GM21515 (cell line): Measurements from ENCODE around the gene TSPAN13.

Experiments
- ATAC-seq: cut with Tn5 transposase; IDR thresholded peaks from one replicate; pipeline ENCODE4 v1.9.1; 2021; ENCODE audit not compliant: unreplicated experiment

Gene TSPAN13

GRCh38 chr7:16753102-16753931 is at the start of gene TSPAN13:
Gene TSPAN13 (plus strand): TSS chr7:16753755. CDS start chr7:16753968, 213 bp downstream.
- peak; percentile 80 for ATAC-seq

GRCh38 chr7:16708511-16708910 is 45.0 kb upstream of the TSPAN13 start:
- ATAC-seq: no peak

- no peak for ATAC-seq
Observed at GRCh38 chr7:16708980-16709379, 44.6 kb upstream of the TSPAN13 start.

GRCh38 chr7:16710651-16711050 is 42.9 kb upstream of the TSPAN13 start:
- ATAC-seq: no peak

GRCh38 chr7:16711730-16712129 is 41.8 kb upstream of the TSPAN13 start:
- ATAC-seq: no peak

- ATAC-seq: no peak
Observed at GRCh38 chr7:16712916-16713315, 40.6 kb upstream of the TSPAN13 start.

- no peak for ATAC-seq
Observed at GRCh38 chr7:16715928-16716327, 37.6 kb upstream of the TSPAN13 start.

- no peak for ATAC-seq
Observed at GRCh38 chr7:16718111-16718656, 35.4 kb upstream of the TSPAN13 start.

- no peak for ATAC-seq
Observed at GRCh38 chr7:16719699-16720098, 33.9 kb upstream of the TSPAN13 start.

GRCh38 chr7:16721541-16721940 is 32.0 kb upstream of the TSPAN13 start:
- ATAC-seq: no peak

- no peak for ATAC-seq
Observed at GRCh38 chr7:16724344-16724743, 29.2 kb upstream of the TSPAN13 start.

GRCh38 chr7:16726189-16726588 is 27.4 kb upstream of the TSPAN13 start:
- no peak for ATAC-seq

- no peak for ATAC-seq
Observed at GRCh38 chr7:16727736-16728135, 25.8 kb upstream of the TSPAN13 start.

GRCh38 chr7:16728811-16729210 is 24.7 kb upstream of the TSPAN13 start:
- no peak for ATAC-seq

- ATAC-seq: no peak
Observed at GRCh38 chr7:16729541-16729940, 24.0 kb upstream of the TSPAN13 start.

GRCh38 chr7:16730937-16731336 is 22.6 kb upstream of the TSPAN13 start:
- ATAC-seq: no peak

- no peak for ATAC-seq
Observed at GRCh38 chr7:16732828-16733227, 20.7 kb upstream of the TSPAN13 start.

GRCh38 chr7:16734148-16734726 is 19.3 kb upstream of the TSPAN13 start:
- ATAC-seq: no peak

- ATAC-seq: no peak
Observed at GRCh38 chr7:16735020-16735419, 18.5 kb upstream of the TSPAN13 start.

- ATAC-seq: no peak
Observed at GRCh38 chr7:16738011-16738688, 15.4 kb upstream of the TSPAN13 start.

- no peak for ATAC-seq
Observed at GRCh38 chr7:16739863-16740622, 13.5 kb upstream of the TSPAN13 start.
